ENCODE results near the gene WDR70. TPM values are rescaled to one million over a fixed set of nuclear protein-coding genes. Genes with fewer than 3 reads are reported as not detected.

Gene WDR70
- total RNA-seq, 2 donors from 2014 or later = 32.7 to 58.5 TPM

DNA sequence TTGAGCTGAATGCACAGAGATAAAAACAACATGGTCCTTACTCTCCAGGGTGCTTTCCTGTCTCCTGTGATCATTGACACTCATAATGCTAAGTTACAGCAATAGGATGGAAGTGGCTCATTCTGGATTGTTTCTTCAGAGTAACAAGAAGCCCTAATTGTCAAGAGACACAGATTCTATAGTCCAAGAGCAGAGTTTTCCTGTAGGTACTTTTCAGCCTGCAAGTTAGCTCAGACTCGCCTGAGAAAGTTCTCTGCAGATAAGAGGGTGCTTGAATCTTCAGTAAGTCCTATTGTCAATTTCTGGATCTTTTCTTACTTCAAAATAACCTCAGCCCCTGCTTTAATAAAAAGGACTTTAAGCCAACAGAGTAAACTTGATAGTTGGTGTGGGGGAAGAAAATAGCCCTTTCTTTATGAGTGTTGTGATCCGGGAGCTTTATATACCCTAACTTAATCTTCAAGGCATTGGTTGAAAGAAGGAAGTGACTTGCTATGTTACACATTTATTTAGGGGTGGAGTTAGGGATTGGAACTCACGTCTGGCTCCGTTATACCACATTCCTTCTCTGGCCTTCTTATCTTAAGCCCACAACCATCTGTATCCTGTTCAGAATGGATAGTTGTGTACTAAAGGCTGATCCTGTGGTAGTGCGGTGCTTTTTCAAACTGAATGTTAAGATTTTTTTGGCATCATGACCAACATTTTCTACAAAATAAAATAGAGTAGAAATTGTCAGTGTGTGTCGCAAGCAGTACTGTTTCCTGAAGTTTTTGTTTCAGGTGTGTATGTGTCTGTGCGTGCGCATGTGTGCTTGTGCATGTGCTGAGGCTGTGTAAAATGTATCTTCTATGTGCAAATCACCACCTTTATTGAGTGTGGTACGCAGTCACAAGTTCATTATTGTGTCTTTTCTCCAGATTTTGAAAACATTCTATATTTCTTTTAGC lies 173.9 kb downstream of the WDR70 start:
- Mint-ChIP-seq H3K27ac (no peak overlapping the region), H3K27me3 (no peaks in the 10 kb centered on the region), H3K9me3 (no peaks in the 10 kb centered on the region), H3K4me3 (no peak overlapping the region), H3K36me3 (no peaks in the 10 kb centered on the region), H3K4me1 (ENCODE audit: low read depth in 2 of 2) (peaks cover 7 to 11% of the 10 kb centered on the region in 2 donors)
- DNase-seq (ENCODE audit: low spot score) (no peak), ATAC-seq (no peak)

DNA sequence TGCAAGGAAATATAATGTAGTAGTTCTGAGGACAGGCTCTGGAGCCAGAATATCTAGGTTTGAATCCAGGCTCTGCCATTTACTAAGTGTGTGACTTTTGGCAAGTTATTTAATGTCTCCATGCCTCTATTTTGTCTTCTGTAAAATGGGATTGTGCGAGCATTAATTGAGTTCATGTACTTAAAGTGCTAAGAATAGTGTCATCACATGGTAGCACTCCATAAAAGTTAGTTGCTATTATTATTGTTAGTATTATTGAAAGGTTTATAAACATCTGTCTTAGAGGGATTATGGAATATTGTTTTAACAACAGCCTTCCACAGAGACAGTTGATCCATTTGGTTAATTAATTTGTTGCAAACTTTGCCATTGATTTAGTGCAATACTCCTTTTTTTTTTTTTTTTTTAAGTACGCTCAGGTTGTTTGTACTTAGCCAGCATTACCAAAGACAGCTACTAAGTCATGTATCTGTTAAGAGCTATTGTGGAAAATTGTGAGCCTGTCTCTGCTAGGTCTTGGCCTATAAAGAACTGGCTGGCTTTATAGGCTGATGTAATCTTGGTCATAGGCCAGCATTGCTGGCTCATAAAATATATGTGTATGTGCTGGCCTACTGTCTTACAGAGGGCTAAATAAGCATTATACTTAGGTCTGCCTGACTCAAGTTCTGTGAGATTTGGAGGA lies 174.7 kb downstream of the WDR70 start:
- H3K27ac Mint-ChIP-seq = no peak overlapping the region
- no peak overlapping the region for H3K4me3 Mint-ChIP-seq
- peaks cover 7 to 11% of the 10 kb centered on the region in 2 donors for H3K4me1 Mint-ChIP-seq (ENCODE audit: low read depth in 2 of 2)
- H3K36me3 Mint-ChIP-seq = no peaks in the 10 kb centered on the region
- H3K27me3 Mint-ChIP-seq = no peaks in the 10 kb centered on the region
- no peak for ATAC-seq
- H3K9me3 Mint-ChIP-seq = no peaks in the 10 kb centered on the region
- DNase-seq (ENCODE audit: low spot score) = no peak

DNA sequence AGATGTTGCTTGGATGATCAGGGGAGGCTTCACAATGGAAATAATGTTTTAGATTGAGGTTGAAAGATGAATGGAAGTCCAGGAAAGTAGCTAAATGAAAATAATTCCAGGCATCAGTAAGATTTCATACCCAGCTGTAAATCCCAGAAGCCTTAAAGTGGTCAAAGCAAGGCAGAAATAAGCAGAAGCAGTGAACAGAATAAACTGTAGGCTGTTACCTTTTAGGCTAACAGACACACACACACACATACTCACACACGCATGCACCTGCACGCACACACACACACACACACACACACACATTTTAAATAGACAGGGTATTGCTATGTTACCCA lies 175.3 kb downstream of the WDR70 start:
- no peak overlapping the region for H3K27ac Mint-ChIP-seq
- no peak for DNase-seq (ENCODE audit: low spot score)

GRCh38 chr5:37554938-37555337 lies 175.8 kb downstream of the WDR70 start:
- H3K4me3 Mint-ChIP-seq = no peak overlapping the region
- peaks cover 7 to 11% of the 10 kb centered on the region in 2 donors for H3K4me1 Mint-ChIP-seq (ENCODE audit: low read depth in 2 of 2)
- no peaks in the 10 kb centered on the region for H3K9me3 Mint-ChIP-seq
- ATAC-seq = no peak
- no peak for DNase-seq (ENCODE audit: low spot score)
- no peaks in the 10 kb centered on the region for H3K27me3 Mint-ChIP-seq
- H3K27ac Mint-ChIP-seq = no peak overlapping the region
- H3K36me3 Mint-ChIP-seq = no peaks in the 10 kb centered on the region

More for the DNA sequence above, 175.3 kb downstream of the WDR70 start:
- no peaks in the 10 kb centered on the region for H3K36me3 Mint-ChIP-seq
- H3K9me3 Mint-ChIP-seq = no peaks in the 10 kb centered on the region
- peaks cover 7 to 11% of the 10 kb centered on the region in 2 donors for H3K4me1 Mint-ChIP-seq (ENCODE audit: low read depth in 2 of 2)
- no peak for ATAC-seq
- no peaks in the 10 kb centered on the region for H3K27me3 Mint-ChIP-seq
- H3K4me3 Mint-ChIP-seq = no peak overlapping the region

DNA sequence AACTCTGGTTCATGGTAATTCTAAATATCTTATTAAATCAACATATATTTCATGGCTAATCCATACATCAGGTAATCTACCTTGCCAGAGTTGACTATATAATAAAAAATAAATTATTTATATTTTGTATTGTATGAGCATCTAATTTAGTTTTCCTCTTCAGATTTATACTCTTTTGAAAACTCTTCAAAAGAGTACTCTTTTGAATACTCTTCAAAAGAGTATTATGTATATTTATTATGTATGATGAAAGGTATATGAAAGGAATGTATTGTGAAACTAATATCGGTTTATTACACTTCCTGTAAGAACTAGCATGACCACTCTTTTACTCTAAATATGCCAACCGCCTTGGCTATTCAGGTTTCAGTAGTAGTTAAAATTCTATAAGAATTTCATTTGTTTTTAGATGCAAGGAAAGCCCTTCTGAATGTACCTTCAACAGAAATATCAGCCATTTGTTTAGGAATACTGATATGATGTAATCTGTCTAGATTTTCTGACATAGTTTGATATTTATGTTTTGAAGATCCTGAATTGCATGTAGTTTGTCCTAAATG lies 178.7 kb downstream of the WDR70 start:
- no peaks in the 10 kb centered on the region for H3K27me3 Mint-ChIP-seq
- no peaks in the 10 kb centered on the region for H3K9me3 Mint-ChIP-seq
- no peak for ATAC-seq
- H3K4me3 Mint-ChIP-seq = no peak overlapping the region
- H3K27ac Mint-ChIP-seq = no peak overlapping the region
- DNase-seq (ENCODE audit: low spot score) = no peak
- H3K4me1 Mint-ChIP-seq (ENCODE audit: low read depth in 2 of 2) = peaks cover 0 to 4% of the 10 kb centered on the region in 2 donors
- no peaks in the 10 kb centered on the region for H3K36me3 Mint-ChIP-seq

DNA sequence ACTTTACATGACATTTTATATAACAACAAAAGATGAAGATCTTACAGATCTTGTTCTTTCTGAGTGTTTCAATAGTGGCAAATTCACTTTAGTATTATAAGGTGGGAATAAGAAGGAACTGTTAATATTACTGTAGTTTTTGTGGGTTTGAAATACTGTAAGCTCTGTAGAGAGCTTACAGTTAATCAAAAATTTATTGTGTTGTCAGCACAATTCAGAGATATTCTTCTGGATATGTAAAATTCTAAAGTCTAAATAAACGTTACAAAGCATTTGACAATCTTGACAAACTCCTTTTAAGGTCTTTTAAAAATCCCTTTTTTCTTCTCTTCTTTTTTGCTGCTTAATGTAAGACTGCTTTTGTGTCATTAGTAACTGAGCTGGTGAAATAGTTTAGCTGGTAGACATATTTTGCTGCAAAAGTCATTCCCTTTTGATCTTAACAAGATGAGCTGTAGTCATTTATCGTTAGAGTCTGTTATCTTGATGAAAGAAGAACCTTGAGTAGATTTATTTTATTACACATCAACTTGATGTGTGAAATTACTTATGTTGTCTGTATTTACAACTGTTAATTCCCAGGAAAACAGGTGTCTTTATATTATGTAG lies 186.0 kb downstream of the WDR70 start:
- no peaks in the 10 kb centered on the region for H3K36me3 Mint-ChIP-seq
- H3K27ac Mint-ChIP-seq = no peak overlapping the region
- H3K4me3 Mint-ChIP-seq = no peak overlapping the region
- no peaks in the 10 kb centered on the region for H3K9me3 Mint-ChIP-seq
- H3K27me3 Mint-ChIP-seq = no peaks in the 10 kb centered on the region
- DNase-seq (ENCODE audit: low spot score) (no peak), ATAC-seq (no peak)
- H3K4me1 Mint-ChIP-seq (ENCODE audit: low read depth in 2 of 2) = peaks cover 3 to 10% of the 10 kb centered on the region in 2 donors

GRCh38 chr5:37567566-37567965 lies 188.4 kb downstream of the WDR70 start:
- H3K36me3 Mint-ChIP-seq = no peaks in the 10 kb centered on the region
- H3K4me3 Mint-ChIP-seq = no peak overlapping the region
- DNase-seq (ENCODE audit: low spot score) (no peak), ATAC-seq (no peak)
- H3K27me3 Mint-ChIP-seq = no peaks in the 10 kb centered on the region
- no peaks in the 10 kb centered on the region for H3K9me3 Mint-ChIP-seq
- H3K4me1 Mint-ChIP-seq (ENCODE audit: low read depth in 2 of 2) = peaks cover 3 to 10% of the 10 kb centered on the region in 2 donors
- H3K27ac Mint-ChIP-seq = no peak overlapping the region

DNA sequence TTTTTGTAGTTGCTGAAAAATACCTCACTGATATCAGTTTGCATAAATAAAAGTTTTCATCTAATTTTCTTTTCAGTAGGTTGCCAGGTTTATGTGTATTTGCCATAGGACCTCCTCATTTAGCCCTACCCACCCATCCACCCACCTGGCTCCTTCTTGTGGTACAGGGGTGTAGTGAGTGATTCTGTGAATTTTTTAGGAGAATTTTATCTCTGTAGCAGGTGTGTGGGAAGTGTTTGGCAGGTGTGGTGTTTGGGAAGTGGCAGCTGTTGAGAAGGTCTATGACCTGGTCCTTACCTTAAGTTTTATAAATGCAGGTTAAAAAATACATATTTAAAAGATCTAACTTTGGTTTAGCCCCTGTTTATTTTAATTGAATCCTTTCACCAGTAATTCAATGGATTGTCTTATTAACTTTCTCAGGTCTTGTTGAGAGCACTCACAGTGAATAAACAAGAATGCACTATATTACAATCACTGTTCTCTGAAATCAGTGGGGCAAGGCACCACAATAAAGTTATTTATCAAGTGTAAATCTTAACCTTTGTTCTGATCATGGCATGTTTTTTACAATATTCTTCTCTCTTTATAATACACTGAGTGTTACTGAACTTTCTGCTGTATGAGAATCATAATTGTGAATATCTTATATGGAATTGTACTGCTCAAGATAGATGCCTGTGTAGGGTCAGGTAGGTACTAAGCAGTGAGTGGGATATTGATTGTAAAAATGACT lies 189.1 kb downstream of the WDR70 start:
- H3K9me3 Mint-ChIP-seq = no peaks in the 10 kb centered on the region
- DNase-seq (ENCODE audit: low spot score) = no peak
- no peak overlapping the region for H3K27ac Mint-ChIP-seq
- H3K27me3 Mint-ChIP-seq = no peaks in the 10 kb centered on the region
- H3K4me3 Mint-ChIP-seq = no peak overlapping the region
- ATAC-seq = no peak
- no peaks in the 10 kb centered on the region for H3K36me3 Mint-ChIP-seq
- peaks cover 3 to 10% of the 10 kb centered on the region in 2 donors for H3K4me1 Mint-ChIP-seq (ENCODE audit: low read depth in 2 of 2)

GRCh38 chr5:37568893-37569292 lies 189.8 kb downstream of the WDR70 start:
- ATAC-seq (no peak), DNase-seq (ENCODE audit: low spot score) (no peak)
- peaks cover 3 to 10% of the 10 kb centered on the region in 2 donors for H3K4me1 Mint-ChIP-seq (ENCODE audit: low read depth in 2 of 2)
- H3K27ac Mint-ChIP-seq = no peak overlapping the region
- no peaks in the 10 kb centered on the region for H3K36me3 Mint-ChIP-seq
- no peaks in the 10 kb centered on the region for H3K27me3 Mint-ChIP-seq
- no peak overlapping the region for H3K4me3 Mint-ChIP-seq
- H3K9me3 Mint-ChIP-seq = no peaks in the 10 kb centered on the region

- no peak for ATAC-seq
- no peaks in the 10 kb centered on the region for H3K9me3 Mint-ChIP-seq
- no peaks in the 10 kb centered on the region for H3K27me3 Mint-ChIP-seq
- no peak overlapping the region for H3K4me3 Mint-ChIP-seq
- no peak overlapping the region for H3K27ac Mint-ChIP-seq
- no peak for DNase-seq (ENCODE audit: low spot score)
- H3K36me3 Mint-ChIP-seq = peaks cover 2% of the 10 kb centered on the region
- H3K4me1 Mint-ChIP-seq (ENCODE audit: low read depth in 2 of 2) = peaks cover 5 to 11% of the 10 kb centered on the region in 2 donors
Measured at GRCh38 chr5:37569466-37569865, 190.3 kb downstream of the WDR70 start.

GRCh38 chr5:37570597-37570996 lies 191.5 kb downstream of the WDR70 start:
- ATAC-seq (no peak), DNase-seq (ENCODE audit: low spot score) (no peak)
- Mint-ChIP-seq H3K9me3 (no peaks in the 10 kb centered on the region), H3K36me3 (peaks cover 6% of the 10 kb centered on the region), H3K27me3 (no peaks in the 10 kb centered on the region), H3K4me3 (no peak overlapping the region), H3K4me1 (ENCODE audit: low read depth in 2 of 2) (peaks cover 9 to 15% of the 10 kb centered on the region in 2 donors), H3K27ac (no peak overlapping the region)

DNA sequence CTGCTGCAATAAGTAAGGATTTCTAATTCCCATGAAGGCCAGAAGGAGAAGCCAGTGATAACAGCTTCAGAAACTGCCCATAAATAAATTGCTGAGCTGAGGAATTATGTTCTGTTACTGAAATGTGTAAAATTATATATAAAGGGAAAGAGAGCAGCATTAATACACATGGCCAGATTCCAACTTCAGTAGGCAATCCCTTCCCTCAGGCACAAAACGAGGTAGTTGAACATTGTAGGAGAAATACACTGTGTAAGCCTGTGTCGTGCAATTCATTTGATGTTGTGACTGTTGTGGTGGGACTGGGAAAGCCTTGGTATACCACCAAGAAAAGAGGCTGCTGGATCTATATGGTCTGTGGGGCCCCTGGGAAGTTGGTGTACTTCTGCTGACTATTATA lies 192.9 kb downstream of the WDR70 start:
- ATAC-seq (no peak), DNase-seq (ENCODE audit: low spot score) (no peak)
- Mint-ChIP-seq H3K27me3 (no peaks in the 10 kb centered on the region), H3K9me3 (no peaks in the 10 kb centered on the region), H3K36me3 (peaks cover 6% of the 10 kb centered on the region), H3K4me1 (ENCODE audit: low read depth in 2 of 2) (peaks cover 16 to 18% of the 10 kb centered on the region in 2 donors), H3K27ac (no peak overlapping the region), H3K4me3 (no peak overlapping the region)

All from natural killer cell treated with Interleukin-12 subunit alpha and Interleukin-12 subunit beta and Interleukin-15 and Interleukin-18, amount 100 ng/mL, for 72 hours (primary cell).